ENCODE results near the gene SFXN2. TPM values are rescaled to one million over a fixed set of nuclear protein-coding genes. Genes with fewer than 3 reads are reported as not detected.

The SFXN2 gene
- total RNA-seq, 4 donors from 2014 or later, result 1.2 to 4.0 (median 2.9) TPM

DNA sequence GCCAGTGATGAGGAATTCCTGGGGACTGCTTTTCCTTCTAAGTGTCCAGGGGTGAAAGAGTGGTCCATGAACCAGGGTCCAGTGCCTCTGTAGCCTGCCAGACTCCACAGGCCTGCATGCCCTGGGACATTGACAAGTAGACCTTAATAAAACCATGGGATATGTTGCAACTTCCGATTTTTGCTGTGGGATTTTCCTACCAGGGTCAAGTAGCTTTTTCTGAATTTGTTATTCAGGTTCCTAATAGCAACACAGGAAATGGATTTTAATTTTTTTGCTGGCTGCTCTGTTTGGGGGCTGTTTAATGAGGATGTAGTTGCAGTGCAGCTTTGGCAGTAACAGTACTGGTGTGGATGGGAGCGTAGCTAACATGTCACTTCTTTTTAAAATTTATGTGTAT, 71.4 kb downstream of the SFXN2 start:
- 51% methylated on average over 2 of the region's 2 CpGs for WGBS
- no peak overlapping the region for H3K4me3 ChIP-seq
- no peaks in the 10 kb centered on the region for H3K27me3 ChIP-seq
- DNase-seq (ENCODE audit: extremely low spot score), result no peak
- H3K36me3 ChIP-seq, result peaks cover 0 to 2% (median 0%) of the 10 kb centered on the region in 4 donors
- H3K27ac ChIP-seq (replicated peaks in 1 of 4), result peak overlapping the region; percentile 89 to 94 (median 92)
- H3K4me1 ChIP-seq, result peaks cover 72 to 85% (median 78%) of the 10 kb centered on the region in 4 donors
- TF ChIP-seq POLR2A (IDR thresholded peaks at IDR 0.05; ENCODE audit: low read depth) (no peak), EP300 (IDR thresholded peaks at IDR 0.05) (no peak), CTCF (IDR thresholded peaks at IDR 0.05) (no peak), POLR2AphosphoS5 (IDR thresholded peaks at IDR 0.05) (peak; percentile 37 to 46)
- intact Hi-C loops (cut with DNase I), result no loop called here
- no peaks in the 10 kb centered on the region for H3K9me3 ChIP-seq

- peaks cover 0 to 3% (median 0%) of the 10 kb centered on the region in 4 donors for H3K36me3 ChIP-seq
- H3K4me1 ChIP-seq, result peaks cover 71 to 87% (median 78%) of the 10 kb centered on the region in 4 donors
- H3K4me3 ChIP-seq, result no peak overlapping the region
- WGBS, result 72% methylated on average over 8 of the region's 8 CpGs
- no peaks in the 10 kb centered on the region for H3K27me3 ChIP-seq
- no peak for DNase-seq (ENCODE audit: extremely low spot score)
- TF ChIP-seq POLR2A (IDR thresholded peaks at IDR 0.05; ENCODE audit: low read depth) (no peak), POLR2AphosphoS5 (IDR thresholded peaks at IDR 0.05) (no peak), EP300 (IDR thresholded peaks at IDR 0.05) (no peak), CTCF (IDR thresholded peaks at IDR 0.05) (no peak)
- intact Hi-C loops (cut with DNase I), result no loop called here
- peak overlapping the region; percentile 59 to 90 (median 75) for H3K27ac ChIP-seq (replicated peaks in 1 of 4)
- H3K9me3 ChIP-seq, result no peaks in the 10 kb centered on the region
Measured at GRCh38 chr10:102791754-102792395, 77.4 kb downstream of the SFXN2 start.

Other genes starting within 250 kb of the SFXN2 start
- 100 to 1,000 TPM; 164 to 283 (median 229) TPM for gene ACTR1A, start 211.9 kb upstream of the SFXN2 start, total RNA-seq
- 10 to 100 TPM in 2 of 4 donors, 1 to 10 TPM in 2; 5.0 to 11.7 (median 10.1) TPM for gene SUFU, start 210.7 kb upstream of the SFXN2 start, total RNA-seq
- 100 to 1,000 TPM; 103 to 170 (median 159) TPM for gene TRIM8, start 70.2 kb upstream of the SFXN2 start, total RNA-seq
- gene ARL3, start 239 bp upstream of the SFXN2 start, total RNA-seq, result 1 to 10 TPM; 7.9 to 9.8 (median 8.4) TPM
- 100 to 1,000 TPM in 2 of 4 donors, 10 to 100 TPM in 2; 88.5 to 147 (median 112) TPM for gene WBP1L, start 29.3 kb downstream of the SFXN2 start, total RNA-seq
- gene CYP17A1, start 122.8 kb downstream of the SFXN2 start, total RNA-seq, result not detected
- 10 to 100 TPM; 23.1 to 57.3 (median 36.1) TPM for gene BORCS7, start 139.6 kb downstream of the SFXN2 start, total RNA-seq
- 1 to 10 TPM; 5.1 to 9.3 (median 6.8) TPM for gene AS3MT, start 154.8 kb downstream of the SFXN2 start, total RNA-seq
- 1 to 10 TPM; 4.0 to 9.3 (median 5.4) TPM for gene CNNM2, start 203.7 kb downstream of the SFXN2 start, total RNA-seq